Activated CD8-positive, alpha-beta memory T cell treated with anti-CD3 and anti-CD28 coated beads, Interleukin-2, amount 50 U/mL, for 1 hour (primary cell): ENCODE measurements around the gene HTT.

Experiments
- DNase-seq: peaks from one replicate; pipeline ENCODE4 v3.0.0-alpha.2; 2020; ENCODE audit errors: extremely low read depth

HTT gene

DNA sequence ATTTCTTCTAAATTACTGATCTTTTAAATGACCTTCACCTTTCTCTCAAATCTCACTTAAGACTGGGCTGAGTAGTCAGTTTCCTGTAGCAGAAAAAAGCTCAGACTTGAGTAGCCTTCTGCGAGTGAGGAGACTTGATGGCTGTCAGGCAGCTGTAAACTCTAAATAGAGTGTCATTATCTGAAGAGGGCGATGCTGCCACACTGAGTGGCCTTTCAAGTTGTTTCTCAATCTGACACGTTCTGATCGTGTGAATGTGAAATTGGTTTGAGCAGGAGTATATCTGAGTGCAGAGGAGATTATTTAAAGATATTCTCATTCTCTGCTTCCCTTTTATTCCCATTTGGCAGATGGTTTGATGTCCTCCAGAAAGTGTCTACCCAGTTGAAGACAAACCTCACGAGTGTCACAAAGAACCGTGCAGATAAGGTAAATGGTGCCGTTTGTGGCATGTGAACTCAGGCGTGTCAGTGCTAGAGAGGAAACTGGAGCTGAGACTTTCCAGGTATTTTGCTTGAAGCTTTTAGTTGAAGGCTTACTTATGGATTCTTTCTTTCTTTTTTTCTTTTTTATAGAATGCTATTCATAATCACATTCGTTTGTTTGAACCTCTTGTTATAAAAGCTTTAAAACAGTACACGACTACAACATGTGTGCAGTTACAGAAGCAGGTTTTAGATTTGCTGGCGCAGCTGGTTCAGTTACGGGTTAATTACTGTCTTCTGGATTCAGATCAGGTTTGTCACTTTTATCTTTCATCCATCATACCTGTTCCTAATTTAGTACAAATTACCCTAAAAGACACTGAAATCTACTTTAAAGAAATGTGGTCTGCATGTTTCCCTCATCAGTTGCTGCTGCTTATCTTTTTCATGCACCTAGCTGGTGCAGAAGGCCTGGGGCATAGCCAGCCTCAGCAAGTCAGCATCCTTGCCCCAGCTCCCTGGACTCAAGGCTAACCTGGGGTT lies 100.2 kb downstream of the HTT start:
- no peak for DNase-seq

DNA sequence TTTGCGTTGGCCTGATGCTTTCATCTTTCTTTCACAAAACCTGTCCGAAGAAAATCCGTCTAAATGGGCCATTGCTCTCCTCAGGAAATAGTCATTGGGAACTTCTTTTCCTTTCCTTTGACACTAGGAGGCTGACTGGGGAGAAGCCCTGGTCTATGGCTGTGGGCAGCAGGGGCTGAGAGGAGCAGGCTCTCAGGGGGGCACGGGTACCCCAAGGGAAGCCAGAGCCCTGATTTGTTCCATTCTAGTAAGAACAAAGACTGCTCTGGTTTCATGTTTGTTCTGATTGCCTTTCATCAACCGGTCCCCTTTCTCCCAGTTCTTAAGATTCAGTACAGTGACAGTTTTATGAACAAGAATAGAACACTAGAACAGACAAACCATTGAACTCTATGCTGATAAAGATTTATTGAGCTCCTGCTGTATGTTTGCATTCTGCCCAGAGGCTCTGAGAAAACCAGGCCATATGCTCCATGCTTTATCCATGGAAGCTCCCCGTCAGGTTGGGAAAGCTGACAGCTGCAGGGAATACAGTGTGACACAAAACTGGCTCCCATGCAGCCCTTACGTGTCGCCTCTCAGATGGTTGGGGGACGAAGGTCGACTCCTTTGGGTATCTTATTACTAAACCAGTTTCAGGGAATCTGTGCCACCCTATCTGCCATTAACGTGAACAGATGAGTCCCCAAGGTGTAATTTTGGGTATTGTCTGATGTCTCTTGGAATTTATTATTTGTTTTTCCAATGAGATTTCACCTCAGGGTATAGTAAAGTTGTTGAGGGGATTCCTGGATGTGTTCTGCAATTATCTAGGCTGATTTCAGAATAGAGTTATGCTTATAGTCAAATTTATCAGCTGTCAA lies 102.1 kb downstream of the HTT start:
- no peak for DNase-seq

- no peak for DNase-seq
Measured at GRCh38 chr4:3177426-3177825, 102.9 kb downstream of the HTT start.

DNA sequence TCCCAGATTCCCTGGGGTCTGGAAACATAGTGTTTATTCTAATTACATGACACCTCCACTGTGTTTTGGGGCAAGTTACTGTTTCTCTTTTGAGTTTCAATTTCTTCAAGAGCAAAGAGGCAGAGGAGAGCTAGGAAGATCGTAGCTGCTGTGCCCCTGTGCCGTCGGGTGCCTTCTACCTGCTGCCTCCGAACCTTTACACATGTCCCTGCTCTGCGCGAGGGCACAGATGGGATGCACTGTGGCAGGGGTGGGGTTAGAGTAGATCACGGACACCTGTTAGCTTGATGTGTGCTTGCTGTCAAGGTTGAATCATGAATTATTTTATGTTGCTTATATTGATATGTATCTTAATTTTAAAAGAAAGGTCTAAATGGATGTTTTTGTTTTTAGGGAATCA lies 103.4 kb downstream of the HTT start:
- DNase-seq = no peak

- no peak for DNase-seq
Measured at GRCh38 chr4:3178351-3178750, 103.9 kb downstream of the HTT start.

DNA sequence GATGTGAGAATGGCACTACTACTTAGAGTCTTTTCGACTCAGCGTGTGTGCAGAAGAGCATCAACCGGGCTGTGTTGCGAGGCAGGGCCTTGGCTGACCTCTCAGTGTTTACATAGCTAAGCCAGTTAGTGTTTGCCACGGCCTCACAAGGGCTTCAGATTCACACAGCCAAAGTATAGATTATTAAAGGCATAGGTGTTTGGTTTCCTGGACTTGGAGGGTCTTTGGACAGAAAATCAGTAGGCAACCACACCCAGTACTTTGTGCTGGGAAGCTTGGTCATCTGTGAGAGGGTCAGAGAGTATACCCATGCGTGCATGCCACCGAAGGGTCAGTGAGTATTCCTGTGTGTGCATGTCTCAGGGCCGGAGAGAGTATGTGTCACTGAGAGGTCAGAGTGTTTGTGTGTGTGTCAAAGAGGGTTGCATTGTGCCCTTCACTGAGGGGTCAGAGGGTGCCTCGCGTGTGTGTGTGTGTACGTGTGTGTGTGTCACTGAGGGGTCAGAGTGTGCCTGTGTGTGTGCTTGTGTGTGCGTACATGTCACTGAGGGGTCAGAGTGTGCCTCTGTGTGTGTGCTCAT lies 104.7 kb downstream of the HTT start:
- DNase-seq = no peak

DNA sequence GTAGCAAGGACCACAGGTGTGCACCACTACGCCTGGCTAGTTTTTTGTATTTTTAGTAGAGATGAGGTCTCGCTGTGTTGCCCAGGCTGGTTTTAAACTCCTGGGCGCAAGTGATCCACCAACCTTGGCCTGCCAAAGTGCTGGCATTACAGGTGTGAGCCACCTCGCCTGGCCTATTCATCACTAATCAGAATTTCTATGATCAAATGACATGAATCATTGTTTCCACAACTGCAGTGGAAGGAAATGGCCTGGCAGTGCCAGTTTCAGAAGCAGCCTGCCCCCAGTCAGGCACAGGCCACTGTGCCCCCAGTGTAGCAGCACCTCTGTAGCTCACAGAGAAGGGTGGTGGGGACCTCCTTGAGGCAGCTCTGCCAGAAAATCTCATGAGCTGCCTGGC lies 108.5 kb downstream of the HTT start:
- no peak for DNase-seq

GRCh38 chr4:3184725-3185124 lies 110.2 kb downstream of the HTT start:
- DNase-seq = no peak

- no peak for DNase-seq
Measured at GRCh38 chr4:3186609-3187008, 112.1 kb downstream of the HTT start.

DNA sequence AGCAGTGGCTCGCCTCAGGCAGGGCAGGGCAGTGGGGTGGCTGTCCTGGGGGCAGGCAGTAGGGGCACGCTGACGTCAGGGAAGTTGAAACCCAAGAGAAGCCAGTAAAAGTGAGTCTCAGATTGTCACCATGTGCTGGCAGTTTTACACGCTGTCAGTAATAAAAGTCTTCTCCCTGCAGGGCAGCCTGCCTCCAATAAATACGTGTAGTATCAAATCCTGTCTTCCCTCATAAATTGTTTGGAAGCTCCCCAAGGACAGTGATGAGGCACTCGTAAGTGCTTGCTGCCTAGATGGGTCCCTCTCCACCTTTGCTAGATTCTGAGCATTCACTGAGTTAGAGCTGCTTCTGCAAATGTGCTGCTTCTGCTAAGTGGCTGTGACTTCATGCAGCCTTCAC lies 113.6 kb downstream of the HTT start:
- DNase-seq = no peak

DNA sequence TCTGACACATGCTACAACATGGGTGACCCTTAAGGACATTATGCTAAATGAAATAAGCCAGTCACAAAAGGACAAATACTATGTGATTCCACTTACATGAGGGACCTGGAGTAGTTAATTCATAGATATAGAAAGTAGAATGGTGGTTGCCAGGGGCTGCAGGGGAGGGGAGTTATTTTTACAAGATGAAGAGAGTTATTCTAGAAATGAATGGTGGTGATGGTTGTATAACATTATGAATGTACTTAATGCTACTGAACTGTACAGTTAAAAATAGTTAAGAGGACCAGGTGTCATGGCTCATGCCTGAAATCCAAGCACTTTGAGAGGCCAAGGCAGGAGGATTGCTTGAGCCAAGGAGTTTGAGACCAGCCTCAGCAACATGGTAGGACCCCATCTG lies 115.0 kb downstream of the HTT start:
- no peak for DNase-seq

DNA sequence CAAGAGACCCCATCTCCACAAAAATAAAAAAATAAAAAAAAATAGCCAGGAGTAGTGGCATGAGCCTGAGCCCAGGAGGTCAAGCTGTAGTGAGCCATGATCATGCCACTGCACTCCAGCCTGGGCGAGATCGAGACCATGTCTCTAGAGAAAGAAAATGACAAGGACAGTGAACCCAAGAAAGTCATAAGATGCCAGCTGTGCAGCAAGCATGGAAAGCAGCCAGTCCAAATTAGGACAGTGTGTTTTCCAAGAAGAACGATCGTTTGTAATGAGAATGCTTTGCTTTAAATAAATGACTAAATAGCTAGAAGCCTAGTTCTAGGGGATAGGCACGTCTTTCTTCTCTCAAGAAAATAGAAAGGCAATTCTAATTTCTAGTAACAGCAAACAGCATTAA lies 116.1 kb downstream of the HTT start:
- no peak for DNase-seq

- DNase-seq = no peak
Measured at GRCh38 chr4:3192188-3192587, 117.7 kb downstream of the HTT start.

GRCh38 chr4:3192827-3193226 lies 118.3 kb downstream of the HTT start:
- DNase-seq = no peak

DNA sequence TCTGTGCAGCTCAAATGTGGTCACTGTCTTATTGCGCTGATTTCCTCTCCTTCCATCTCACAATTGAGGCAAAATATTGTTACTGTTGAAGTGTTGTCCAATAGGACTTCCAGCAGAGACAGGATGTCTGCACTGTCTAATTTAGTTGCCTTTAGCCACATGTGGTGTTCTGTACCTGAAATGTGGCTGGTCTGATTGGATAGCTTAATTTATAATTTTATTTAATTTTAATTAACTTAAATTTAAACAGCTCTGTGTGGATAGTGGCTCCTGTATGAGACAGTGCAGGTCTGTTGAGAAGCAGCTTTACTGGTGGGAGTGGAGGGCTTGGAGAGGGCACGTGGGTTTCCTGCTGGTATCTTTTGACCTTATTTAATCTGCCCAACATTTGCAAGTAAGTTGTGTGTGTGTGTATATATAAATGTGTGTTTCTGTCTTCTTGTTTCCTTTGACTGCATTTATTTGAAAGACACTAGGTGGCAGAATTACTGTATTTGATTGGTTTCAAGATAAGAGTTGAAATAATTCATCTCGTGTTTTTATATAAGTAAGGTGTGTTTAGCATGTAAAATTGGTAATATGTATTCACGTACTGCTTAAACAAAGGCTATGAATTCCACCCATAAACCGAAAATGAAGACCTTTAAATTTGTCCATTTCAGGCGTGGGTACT lies 119.2 kb downstream of the HTT start:
- DNase-seq = no peak

DNA sequence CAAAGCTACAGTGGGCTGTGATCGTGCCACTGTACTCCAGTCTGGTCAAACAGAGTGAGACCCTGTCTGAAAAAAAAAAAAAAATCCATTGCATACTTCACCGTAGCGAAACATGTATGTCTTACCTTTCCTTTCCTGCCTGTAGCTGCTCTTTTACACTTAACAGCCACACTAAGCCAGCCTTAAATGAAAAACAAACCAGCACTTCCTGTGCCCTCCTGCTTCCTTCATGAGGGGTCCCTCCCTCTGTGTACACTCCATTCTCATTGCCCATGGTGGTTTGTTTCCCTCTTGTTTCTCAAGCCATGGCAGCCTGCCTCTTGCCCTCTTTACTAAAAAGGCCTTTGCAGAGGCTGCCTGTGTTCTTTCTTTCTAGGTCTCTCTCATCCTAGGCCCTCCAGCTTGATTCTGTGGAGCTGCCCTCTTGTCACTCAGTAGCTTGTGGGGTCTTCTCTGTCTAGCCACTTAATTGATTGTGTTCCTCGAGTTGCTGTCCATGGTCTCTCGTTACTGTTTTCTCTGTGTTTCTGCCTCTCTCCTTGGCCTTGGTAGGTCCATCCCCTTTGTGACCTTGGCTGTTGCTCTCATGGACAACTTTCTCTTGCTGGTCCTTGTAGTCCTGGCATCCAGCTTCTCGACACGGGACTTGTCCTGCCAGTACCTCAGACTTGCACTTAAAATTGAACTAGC lies 122.3 kb downstream of the HTT start:
- DNase-seq = no peak

DNA sequence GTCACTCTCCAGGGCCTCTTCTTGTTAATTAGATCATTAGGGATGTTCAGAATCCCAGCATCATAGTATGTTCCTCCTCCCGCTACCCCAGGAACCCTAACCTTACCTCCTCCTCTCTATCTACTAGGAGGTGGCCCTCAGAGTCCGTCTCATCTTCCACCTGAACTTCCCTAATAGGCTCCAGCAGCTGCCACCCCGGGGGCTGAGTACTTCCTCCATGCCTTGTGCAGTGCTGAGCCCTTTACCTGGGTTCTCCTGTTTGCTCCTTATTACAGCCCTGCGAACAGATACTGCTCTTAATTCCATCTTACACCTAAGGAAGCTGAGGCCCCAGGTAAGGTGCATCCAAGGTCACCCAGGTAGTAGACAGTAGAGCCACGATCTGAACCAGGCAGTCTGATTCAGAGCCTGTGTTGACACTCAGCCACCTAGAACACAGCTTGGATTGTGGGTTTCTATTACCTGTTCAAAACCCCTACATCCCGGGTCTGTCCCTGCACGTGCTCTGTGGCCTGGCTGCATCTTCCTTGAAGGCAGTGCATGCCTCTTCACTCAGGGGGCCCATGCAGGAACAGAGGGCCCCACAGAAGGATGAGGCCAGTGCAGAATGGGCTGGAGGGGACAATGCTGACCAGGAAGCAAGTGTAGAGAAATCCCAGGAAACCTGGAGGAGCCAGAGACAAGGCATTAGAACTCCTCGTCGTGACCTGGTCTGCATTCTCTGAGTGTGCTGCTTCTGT lies 123.1 kb downstream of the HTT start:
- no peak for DNase-seq

DNA sequence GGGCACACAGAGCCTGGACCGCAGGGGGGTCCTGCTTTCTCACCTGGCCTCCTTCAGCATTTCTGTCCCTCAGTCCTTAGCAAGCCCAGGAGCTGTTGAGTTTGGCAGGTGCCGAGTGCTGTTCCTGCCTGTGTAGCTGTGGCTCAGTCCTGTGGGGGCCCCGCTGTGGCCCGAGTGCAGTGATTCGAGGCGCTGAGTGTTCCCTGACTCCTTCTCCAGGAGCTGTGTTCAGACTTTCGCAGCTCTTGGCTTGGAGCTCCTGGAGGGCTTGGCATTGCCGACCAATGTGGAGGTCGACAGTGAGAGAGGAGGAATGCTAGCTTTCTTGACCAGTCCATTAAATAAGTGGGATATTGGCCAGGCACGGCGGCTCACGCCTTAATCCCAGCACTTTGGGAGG lies 124.4 kb downstream of the HTT start:
- DNase-seq = no peak

GRCh38 chr4:3199653-3200422 lies 125.4 kb downstream of the HTT start:
- no peak for DNase-seq
